Fibroblast of gingiva (primary cell): ENCODE measurements around the gene OR4D10.

ENCODE experiments used
- DNase-seq: peaks from one replicate; pipeline ENCODE4 v3.0.0-alpha.2; 2011; ENCODE audit warnings: low read depth

OR4D10 gene

DNA sequence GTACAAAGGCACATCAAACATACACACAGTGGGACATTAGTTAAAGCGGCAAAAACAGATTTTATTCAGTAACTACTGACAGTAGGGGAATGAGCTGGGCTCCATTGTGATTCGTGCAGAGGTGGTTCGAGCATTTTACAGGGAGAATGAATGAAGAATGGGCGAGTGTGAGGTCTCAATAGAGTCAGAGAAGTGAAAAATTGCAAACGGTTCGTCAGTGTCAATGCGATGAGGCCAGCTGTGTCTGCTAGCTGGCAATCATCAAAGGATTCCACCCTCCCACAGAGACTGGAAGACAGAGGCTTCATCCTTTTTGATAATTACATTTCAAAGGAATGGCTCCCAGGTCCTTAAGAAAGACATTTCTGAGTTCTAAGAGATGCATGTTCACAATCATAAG is 55.6 kb downstream of the OR4D10 start:
- DNase-seq, result no peak
